Lower leg skin (tissue), 4 donors: Measurements from ENCODE around the gene HMGB4. TPM values are rescaled to one million over a fixed set of nuclear protein-coding genes. Genes with fewer than 3 reads are reported as not detected.

ENCODE experiments used
- DNase-seq, 2 donors: peaks; one replicate each; pipeline ENCODE4 v3.0.0-alpha.2; 2019; ENCODE audit warnings: low spot score in 2 of 2
- H3K4me3 ChIP-seq: fragments of 200-600 bp; sonication (generic); 2 replicates; pipeline ENCODE4 v1.5.1; 2017; ENCODE audit warnings: mild to moderate bottlenecking, low read depth; ENCODE audit not compliant: poor library complexity, severe bottlenecking
- CTCF ChIP-seq, 3 donors: fragments of 450-650 bp; IDR thresholded peaks; one replicate each; pipeline ENCODE4 v1.5.1; 2016; ENCODE audit warnings: antibody characterized with exemption in 3 of 3, mild to moderate bottlenecking in 3 of 3, moderate library complexity in 2 of 3
- POLR2A ChIP-seq, 2 donors: fragments of 450-650 bp; IDR thresholded peaks; one replicate each; pipeline ENCODE4 v1.6.1; 2016 to 2017; ENCODE audit warnings: antibody characterized with exemption in 2 of 2, mild to moderate bottlenecking in 1 of 2, moderate library complexity in 1 of 2
- WGBS, 2 donors: methylation state at CpG; one replicate each; pipeline ENCODE4 v1.1.5; 2018; 5-methylcytosine and 5-hydroxymethylcytosine counted together
- intact Hi-C: fragments of 100-400 bp; cut with DNase I; formaldehyde crosslinking; loops from one replicate; pipeline ENCODE4 v1.15.0; 2023; ENCODE audit warnings: low total_unique reads
- total RNA-seq, 4 donors: library from RNA; depleted of rRNA; stranded (reverse); fragments of >200 nt; gene quantifications; one replicate each; pipeline ENCODE4 v1.1.0, GENCODE V29; 2016

HMGB4 gene
- total RNA-seq, result not detected

- intact Hi-C loops, result no loop called here
- TF ChIP-seq POLR2A (IDR thresholded peaks at IDR 0.05), result no peak
- no peak for TF ChIP-seq CTCF (IDR thresholded peaks at IDR 0.05)
- WGBS, 2 donors, result 78 to 92% methylated on average over 3 of the region's 3 CpGs
Observed at GRCh38 chr1:33863779-33864178, at the start of gene HMGB4. TSS of gene HMGB4 (plus strand) at chr1:33864079. CDS start at chr1:33864192, 113 bp downstream.

GRCh38 chr1:33814166-33814565 is 49.7 kb upstream of the HMGB4 start:
- no peak for DNase-seq
- WGBS, 2 donors, result 97% methylated on average over 2 of the region's 2 CpGs
- intact Hi-C loops, result no loop called here
- TF ChIP-seq CTCF (IDR thresholded peaks at IDR 0.05), result no peak
- no peak for TF ChIP-seq POLR2A (IDR thresholded peaks at IDR 0.05)
- H3K4me3 ChIP-seq, result no peak overlapping the region

More at GRCh38 chr1:33863779-33864178, at the start of gene HMGB4:
- H3K4me3 ChIP-seq, result no peak within 1 kb of the TSS
- no peak for DNase-seq

GRCh38 chr1:33815061-33815460 is 48.8 kb upstream of the HMGB4 start:
- H3K4me3 ChIP-seq, result no peak overlapping the region
- TF ChIP-seq CTCF (IDR thresholded peaks at IDR 0.05) (no peak), POLR2A (IDR thresholded peaks at IDR 0.05) (no peak)
- WGBS, 2 donors, result 72 to 79% methylated on average over 4 of the region's 4 CpGs
- intact Hi-C loops, result no loop called here
- no peak for DNase-seq

GRCh38 chr1:33818071-33818470 is 45.8 kb upstream of the HMGB4 start:
- no peak for DNase-seq
- no peak overlapping the region for H3K4me3 ChIP-seq
- no peak for TF ChIP-seq CTCF (IDR thresholded peaks at IDR 0.05)
- no peak for TF ChIP-seq POLR2A (IDR thresholded peaks at IDR 0.05)
- intact Hi-C loops, result no loop called here
- 67 to 75% methylated on average over 3 of the region's 3 CpGs for WGBS, 2 donors

GRCh38 chr1:33819290-33819912 is 44.5 kb upstream of the HMGB4 start:
- TF ChIP-seq CTCF (IDR thresholded peaks at IDR 0.05) (no peak), POLR2A (IDR thresholded peaks at IDR 0.05) (no peak)
- 87 to 90% methylated on average over 10 of the region's 10 CpGs for WGBS, 2 donors
- H3K4me3 ChIP-seq, result no peak overlapping the region
- intact Hi-C loops, result no loop called here
- DNase-seq, result no peak

GRCh38 chr1:33819913-33820311 is 44.0 kb upstream of the HMGB4 start:
- no peak for DNase-seq
- intact Hi-C loops, result no loop called here
- TF ChIP-seq CTCF (IDR thresholded peaks at IDR 0.05) (no peak), POLR2A (IDR thresholded peaks at IDR 0.05) (no peak)
- H3K4me3 ChIP-seq, result no peak overlapping the region
- WGBS, 2 donors, result 81 to 83% methylated on average over 7 of the region's 7 CpGs
